Fibroblast of pulmonary artery (primary cell): ENCODE data around the gene DGKD.
A peak's percentile ranks its signal among the peaks of the same experiment; 100 is the strongest.
"Not testable (repeated sequence)": the region's sequence is repeated elsewhere in the genome, so short reads cannot be mapped to it uniquely, and the experiment has no call there.

ENCODE experiments used
- DNase-seq: peaks from one replicate; pipeline ENCODE4 v3.0.0-alpha.2; 2010; ENCODE audit warnings: low read depth
- H3K4me3 ChIP-seq: replicated peaks from 2 replicates; pipeline ENCODE4 v1.5.1; 2011; ENCODE audit warnings: low read depth, mild to moderate bottlenecking, control low read depth, low read length, moderate library complexity
- TF ChIP-seq, protein P1 (sequence below): IDR thresholded peaks from 2 replicates; pipeline ENCODE4 v1.5.1; 2011; ENCODE audit warnings: mild to moderate bottlenecking, control low read depth, low read length, inconsistent platforms; ENCODE audit errors: missing control alignments

The DGKD gene

DNA sequence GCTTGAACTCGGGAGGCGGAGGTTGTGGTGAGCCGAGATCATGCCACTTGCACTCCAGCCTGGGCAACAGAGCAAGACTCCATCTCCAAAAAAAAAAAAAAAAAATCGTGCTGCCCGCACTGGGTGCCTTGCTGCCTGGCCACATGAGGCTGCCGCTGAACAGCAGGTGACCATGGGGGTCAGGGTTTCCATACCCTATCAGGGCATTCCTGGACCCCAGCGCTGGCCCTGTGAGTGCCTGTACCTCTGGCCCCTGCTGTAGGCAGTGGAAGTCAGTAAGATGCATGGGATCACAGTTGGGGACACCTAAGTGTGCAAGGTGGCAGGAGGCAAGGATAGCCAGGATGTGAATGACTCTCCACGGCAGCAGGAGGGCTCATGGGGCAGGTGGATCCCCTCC, 27.8 kb upstream of the DGKD start:
- no peak overlapping the region for H3K4me3 ChIP-seq
- TF ChIP-seq, protein P1, sequence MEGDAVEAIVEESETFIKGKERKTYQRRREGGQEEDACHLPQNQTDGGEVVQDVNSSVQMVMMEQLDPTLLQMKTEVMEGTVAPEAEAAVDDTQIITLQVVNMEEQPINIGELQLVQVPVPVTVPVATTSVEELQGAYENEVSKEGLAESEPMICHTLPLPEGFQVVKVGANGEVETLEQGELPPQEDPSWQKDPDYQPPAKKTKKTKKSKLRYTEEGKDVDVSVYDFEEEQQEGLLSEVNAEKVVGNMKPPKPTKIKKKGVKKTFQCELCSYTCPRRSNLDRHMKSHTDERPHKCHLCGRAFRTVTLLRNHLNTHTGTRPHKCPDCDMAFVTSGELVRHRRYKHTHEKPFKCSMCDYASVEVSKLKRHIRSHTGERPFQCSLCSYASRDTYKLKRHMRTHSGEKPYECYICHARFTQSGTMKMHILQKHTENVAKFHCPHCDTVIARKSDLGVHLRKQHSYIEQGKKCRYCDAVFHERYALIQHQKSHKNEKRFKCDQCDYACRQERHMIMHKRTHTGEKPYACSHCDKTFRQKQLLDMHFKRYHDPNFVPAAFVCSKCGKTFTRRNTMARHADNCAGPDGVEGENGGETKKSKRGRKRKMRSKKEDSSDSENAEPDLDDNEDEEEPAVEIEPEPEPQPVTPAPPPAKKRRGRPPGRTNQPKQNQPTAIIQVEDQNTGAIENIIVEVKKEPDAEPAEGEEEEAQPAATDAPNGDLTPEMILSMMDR: no peak
- no peak for DNase-seq

DNA sequence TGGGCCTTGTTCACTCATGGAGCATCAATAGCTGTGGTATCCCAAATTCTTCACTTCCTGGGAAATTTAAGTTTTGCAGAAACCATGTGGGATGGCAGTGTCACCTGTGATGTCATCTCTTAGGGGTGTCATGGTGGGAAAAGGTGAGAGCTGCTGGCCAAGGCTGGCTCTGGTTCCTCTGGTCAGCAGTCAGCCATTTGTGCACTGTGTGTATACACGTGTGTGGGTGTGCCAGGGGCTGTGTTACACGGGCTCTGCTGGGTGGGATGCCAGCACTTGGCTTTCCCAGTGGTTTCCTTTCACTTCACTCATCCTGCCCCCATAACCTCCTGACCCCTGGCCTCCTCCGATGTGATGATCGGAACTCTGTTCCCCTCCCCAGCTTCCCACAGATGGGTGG, 25.4 kb upstream of the DGKD start:
- TF ChIP-seq, protein P1: no peak
- DNase-seq: no peak
- no peak overlapping the region for H3K4me3 ChIP-seq

DNA sequence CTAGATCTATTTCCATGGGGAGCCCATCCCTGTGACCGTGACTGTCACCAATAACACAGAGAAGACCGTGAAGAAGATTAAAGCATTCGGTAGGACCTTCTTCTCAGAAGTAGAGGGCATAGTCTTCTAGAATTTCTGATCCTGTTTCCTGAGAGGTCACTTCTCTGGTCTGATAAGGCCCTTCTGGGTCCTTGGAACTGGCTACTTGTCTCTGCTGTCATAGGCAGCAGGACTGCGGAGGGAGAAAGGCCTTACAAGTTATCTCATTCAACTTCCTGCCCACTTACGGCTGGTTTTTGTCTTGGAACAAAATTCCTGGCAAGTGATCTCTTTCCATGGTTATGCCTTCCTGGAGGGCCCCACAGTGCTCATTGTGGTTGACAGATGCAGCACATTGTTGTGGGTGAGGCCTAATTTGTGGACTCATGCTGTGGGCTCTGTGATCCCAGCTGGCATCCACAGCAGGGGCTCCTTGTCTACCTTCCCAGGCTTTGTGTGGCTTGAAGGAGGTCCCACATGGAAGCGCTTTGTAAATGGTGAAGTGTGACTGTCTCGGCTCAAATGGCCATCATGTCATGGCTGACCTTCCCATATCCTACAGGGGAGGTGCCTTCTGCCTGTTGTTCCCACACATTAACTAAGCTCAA, 24.7 kb upstream of the DGKD start:
- DNase-seq: peak; percentile 71
- no peak overlapping the region for H3K4me3 ChIP-seq
- TF ChIP-seq, protein P1: no peak

DNA sequence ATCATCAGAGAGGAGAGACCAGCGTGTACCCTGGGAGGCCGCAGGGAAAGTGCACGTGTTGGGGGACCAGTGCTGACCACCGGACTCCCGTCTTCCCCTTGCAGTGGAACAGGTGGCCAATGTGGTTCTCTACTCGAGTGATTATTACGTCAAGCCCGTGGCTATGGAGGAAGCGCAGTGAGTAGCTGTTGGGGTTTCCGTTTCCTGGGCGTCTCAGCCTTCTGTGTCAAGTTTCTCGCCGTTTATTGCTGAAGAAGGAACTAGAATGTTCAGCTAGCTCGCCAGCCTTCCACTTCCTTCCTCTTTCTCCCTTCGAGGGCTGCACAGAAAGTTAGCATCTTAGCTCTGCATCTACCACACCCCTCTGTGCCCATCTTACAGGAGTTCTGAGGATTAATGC, 22.8 kb upstream of the DGKD start:
- no peak overlapping the region for H3K4me3 ChIP-seq
- TF ChIP-seq, protein P1: no peak
- no peak for DNase-seq

DNA sequence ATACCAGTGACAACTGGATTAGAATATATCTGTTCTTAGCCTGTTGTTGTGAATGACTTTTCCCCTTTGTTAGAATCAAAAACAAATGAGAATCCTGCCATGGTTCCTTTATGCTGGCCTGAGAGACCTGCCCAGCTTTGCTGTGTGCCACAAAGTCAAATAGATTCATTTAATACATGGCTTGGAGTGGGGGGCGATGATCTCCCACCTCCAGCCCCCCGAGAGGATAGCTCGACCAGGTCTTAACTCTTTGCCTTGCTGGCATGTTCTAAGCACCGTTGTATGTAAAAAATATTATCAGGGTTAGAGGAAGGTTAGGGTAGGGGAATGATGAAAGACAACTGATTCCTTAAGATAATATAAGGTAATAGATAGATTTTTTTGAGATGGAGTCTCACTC, 22.2 kb upstream of the DGKD start:
- no peak for DNase-seq
- TF ChIP-seq, protein P1: no peak
- no peak overlapping the region for H3K4me3 ChIP-seq

DNA sequence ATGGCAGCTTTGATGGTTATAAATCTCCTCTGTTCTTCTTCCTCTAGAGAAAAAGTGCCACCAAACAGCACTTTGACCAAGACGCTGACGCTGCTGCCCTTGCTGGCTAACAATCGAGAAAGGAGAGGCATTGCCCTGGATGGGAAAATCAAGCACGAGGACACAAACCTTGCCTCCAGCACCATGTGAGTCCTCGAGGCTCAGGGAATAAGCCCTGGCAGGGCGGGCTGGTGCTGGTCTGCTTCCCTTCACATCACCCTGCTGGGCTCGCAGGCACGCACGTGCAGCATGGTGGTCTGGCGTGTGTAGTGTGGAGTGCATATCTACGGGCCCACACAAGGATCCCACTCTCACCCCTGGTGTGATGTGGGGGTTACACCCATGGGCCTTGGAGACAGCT, 19.4 kb upstream of the DGKD start:
- H3K4me3 ChIP-seq: no peak overlapping the region
- TF ChIP-seq, protein P1: no peak
- no peak for DNase-seq

DNA sequence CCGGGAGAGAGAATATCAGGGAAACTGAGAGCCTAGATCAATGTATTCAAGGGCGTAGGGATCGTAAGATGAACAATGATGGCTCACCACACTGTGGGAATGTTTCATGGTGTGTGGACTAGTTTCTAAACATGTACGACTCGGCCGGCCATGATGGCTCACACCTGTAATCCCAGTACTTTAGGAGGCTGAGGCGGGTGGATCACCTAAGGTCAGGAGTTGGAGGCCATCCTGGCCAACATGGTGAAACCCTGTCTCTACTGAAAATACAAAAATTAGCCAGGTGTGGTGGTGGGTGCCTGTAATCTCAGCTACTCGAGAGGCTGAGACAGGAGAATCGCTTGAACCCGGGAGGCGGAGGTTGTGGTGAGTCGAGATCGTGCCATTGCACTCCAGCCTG, 18.2 kb upstream of the DGKD start:
- not testable (repeated sequence) for DNase-seq, H3K4me3 ChIP-seq
